GM18511 (cell line): ENCODE measurements around the gene STUB1.

Experiments
- ATAC-seq: cut with Tn5 transposase; IDR thresholded peaks from one replicate; pipeline ENCODE4 v1.9.1; 2021; ENCODE audit warnings: mild to moderate bottlenecking, moderate library complexity; ENCODE audit not compliant: unreplicated experiment

Gene STUB1

DNA sequence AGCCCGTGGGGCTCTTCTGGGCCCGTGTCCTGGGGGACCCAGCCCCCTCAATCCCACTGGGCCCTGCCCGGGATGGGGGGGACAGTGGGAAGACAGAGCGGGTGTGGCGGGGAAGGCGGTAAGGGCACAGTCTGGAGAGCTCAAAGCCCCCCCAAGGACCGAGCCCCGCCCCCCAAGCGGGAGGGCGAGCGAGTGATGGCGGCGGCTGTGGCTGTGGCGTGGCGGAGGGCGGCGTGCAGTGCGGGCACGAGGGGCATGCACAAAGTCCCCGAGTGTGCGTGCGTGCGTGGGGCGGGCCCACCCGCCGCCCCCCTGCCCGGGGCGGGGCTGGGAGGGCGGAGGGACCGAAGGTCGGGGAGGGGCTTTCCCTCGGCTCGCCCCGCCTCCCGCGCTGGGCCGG is 13.6 kb downstream of the STUB1 start:
- ATAC-seq: no peak

DNA sequence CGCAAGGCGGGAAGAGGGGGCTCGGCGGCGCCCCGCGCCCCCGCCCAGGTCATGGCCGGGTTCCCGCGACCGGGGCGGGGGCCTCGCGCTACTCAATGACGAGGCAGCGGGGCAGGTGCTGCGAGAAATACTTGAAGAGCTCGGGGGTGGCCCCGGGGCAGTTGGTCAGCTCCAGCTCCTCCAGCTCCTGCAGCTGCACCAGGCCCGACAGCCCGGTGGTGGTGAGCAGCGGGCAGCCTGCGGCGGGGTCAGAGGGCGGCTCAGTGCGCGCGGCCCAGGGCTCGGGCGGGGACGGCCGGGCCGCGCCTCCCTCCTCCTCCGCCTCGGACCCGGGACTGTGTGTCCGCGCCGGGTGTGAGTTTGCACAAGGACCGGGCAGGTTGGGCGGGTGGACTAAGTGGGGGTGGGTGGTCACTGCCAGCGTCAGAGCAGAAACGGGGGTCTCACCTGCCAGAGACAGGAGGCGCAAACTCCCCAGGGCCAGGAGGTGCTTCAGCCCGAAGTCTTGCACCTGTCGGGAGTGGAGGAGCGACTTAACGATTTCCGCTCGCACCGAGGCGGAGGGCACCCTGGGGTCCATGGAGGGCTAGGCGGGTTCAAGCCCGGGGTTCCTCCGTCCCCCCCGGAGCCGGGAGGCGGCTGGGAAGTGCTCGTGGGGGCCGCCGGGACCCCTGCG is 14.1 kb downstream of the STUB1 start:
- ATAC-seq: no peak

DNA sequence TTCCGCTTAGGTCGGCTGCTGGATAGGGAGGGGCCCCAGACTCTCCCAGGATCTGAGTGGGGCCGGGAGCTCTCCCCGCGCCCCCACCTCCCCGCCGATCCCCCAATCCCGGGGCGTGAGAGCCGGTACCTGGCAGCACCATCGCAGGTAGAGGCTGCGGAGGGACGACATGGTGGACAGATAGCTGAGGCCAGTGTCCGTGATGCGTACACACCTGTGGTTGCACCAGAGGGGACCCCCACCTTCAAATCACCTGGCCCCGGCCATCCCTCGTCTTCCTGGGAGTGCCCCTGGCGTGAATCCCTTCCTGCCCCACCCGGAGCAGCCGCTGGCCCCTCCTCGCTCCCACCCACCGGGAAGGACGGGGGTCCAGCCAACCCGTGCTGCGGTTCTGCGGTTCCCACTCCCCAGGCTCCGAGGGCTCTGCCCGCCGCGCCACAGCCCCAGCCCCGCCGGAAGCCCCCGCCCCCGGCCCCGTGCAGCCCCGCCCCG is 14.7 kb downstream of the STUB1 start:
- no peak for ATAC-seq

DNA sequence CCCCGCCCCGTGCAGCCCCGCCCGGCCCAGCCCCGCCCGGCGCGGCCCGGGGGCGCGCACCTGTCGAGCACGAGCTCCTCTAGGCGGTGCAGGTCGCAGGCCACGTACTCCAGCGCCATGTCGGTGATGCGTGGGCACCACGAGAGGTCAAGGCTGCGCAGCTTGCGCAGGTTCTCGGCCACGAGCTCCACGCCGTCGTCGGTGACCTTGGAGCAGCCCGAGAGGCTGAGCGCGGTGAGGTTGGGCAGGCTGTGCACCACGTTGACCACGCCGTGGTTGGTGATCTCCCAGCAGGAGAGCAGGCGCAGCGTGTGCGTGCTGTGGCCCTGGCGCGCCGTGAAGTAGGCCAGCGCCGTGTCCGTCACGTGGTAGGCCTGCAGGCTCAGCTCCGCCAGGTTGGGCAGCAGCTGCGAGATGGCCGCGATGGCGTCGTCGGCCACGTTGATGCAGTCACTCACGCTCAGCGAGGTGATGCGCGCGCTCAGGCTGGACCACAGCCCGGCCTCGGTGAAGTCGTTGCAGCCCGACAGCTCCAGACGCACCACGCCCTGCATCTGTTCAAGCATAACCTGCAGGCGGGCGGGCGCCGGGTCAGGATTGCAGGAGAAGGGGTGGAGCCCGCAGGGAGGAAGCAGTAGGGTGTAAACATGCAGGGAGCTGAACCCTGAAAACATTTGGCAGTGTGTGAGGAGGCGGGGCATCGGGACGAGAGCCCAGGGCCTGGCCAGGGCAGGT is 15.3 kb downstream of the STUB1 start:
- no peak for ATAC-seq

DNA sequence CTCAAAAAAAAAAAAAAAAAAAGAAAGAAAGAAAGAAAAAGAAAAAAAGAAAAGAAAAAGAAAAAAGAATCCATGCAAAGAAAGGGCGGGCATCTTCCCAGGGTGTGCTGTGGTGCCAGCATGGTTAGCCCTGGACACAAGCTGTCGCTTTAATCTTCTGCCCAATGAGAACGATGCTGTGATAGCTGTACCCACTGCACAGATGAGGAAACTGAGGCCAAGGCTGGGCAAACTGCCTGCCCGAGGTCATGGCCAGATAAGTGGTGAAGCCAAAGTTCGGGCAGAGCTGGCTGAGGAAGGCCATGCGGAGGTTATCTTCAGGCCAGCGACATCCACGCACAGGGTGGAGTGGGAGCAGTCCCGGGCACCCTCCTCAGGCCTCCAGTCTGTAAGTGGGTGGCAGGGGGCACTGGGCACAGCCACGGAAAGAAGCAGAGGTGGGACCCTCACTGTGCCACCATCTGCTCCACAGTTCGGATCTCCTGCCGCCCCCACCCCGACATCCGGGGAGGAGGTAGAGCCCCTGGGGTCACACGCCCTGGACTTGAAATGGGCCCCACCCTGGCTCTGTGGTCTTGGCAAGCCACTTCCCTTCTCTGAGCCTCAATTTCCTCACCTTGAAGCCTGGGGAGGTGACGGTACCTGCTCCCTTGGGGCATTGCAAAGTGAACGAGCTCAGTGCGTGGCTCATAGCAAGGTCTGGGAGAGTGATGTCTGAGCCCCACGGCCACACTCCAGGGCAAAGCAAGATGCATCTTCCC is 18.9 kb downstream of the STUB1 start:
- no peak for ATAC-seq

DNA sequence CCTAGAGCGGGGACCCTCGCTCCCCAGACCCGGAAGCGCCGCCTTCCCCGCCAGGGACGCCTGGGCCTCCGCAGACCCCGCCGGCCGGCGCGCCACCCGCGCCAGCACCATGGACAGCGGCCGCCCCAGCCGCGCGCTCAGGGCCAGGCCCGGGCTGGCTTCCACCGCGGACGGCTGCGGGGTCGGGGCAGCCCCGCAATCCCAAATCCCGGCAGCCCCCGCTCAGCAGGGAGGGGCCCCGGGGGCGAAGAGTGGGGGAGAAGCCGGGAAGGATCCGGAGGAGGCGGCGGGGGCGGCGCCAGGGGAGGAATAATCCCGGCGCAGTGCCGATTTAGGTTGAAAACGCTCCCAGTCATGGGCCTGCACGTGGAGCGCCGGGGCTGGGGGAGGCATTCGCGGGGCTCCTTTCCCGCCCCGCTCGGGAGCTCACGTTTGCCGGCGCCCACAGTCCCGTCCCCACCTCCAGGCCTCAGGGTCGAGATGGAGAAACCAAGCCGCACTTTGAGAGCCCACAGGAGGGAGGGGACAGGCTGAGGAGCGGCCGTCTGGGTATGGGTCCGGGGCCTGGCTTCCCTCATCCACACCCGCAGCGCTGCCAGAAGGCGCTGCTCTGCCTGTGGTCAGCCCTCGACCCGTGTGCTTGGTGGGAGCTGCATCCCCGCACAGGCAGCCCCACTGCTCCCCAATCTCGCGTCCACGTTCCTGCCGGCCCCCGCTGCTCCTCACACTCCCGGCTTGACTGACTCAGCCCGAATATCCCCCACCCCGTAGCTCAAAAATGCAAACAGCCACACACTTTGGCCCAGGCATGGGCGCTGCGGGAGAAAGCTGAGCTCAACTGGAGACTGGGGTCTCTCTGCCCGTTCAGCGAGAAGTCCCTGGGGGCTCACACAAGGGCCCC is 20.7 kb downstream of the STUB1 start:
- ATAC-seq: no peak

DNA sequence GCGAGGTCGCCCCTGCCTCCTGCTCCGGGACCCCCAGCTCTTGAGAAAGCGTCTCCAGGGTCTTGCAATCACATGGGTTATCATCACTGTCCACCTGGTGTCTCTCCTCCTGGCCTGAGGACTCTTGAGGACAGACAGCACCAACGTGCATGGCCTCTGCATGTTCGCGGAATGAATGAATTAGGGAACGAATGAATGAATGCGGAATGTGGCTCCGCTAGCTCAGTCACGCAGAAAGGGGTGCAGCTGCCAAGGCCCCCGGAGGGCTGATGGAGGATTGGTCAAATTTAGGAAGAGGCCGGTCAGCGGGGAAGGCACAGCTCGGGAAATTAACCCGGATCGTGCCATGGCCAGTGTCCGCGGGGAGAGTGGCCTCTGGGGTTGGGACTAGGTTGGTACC is 22.1 kb downstream of the STUB1 start:
- no peak for ATAC-seq

DNA sequence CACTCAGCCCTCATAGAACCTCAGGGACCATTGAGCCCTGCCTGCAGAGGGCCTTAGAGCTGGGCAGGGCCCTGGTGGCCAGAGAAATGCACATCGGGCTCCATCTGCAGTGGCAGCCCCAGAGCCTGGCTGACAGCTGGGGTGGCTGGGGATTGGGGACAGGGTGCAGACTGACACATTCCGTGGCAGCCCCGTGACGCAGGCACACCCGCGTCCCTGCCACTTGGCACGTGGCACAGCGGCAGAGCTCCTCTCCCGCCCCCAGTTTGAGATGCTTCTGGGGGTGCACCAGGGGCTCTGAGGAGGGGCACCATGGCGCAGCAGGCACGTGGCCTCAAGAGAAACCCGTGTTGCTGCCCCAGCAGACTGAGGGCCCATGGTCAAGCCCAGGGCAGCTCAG is 23.2 kb downstream of the STUB1 start:
- no peak for ATAC-seq

DNA sequence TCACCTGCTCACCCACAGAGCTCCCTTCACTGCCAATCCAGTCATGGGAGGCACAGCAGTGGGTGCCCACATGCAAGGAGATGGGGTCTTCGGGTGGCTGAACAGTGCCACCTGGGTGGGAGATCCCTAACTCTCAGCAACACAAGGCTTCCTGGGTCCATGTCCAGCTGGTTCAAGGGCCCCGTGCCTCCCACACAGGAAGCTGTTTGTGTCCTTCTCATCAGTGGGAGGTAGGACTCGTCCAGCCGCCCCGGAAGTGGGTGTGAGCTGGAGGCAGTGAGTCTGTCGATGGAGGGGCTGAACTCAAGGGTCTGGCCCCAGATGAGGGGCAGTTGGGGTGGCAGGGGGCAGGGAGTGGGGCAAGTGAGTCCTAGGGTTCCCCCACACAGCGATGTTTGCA is 23.8 kb downstream of the STUB1 start:
- no peak for ATAC-seq

DNA sequence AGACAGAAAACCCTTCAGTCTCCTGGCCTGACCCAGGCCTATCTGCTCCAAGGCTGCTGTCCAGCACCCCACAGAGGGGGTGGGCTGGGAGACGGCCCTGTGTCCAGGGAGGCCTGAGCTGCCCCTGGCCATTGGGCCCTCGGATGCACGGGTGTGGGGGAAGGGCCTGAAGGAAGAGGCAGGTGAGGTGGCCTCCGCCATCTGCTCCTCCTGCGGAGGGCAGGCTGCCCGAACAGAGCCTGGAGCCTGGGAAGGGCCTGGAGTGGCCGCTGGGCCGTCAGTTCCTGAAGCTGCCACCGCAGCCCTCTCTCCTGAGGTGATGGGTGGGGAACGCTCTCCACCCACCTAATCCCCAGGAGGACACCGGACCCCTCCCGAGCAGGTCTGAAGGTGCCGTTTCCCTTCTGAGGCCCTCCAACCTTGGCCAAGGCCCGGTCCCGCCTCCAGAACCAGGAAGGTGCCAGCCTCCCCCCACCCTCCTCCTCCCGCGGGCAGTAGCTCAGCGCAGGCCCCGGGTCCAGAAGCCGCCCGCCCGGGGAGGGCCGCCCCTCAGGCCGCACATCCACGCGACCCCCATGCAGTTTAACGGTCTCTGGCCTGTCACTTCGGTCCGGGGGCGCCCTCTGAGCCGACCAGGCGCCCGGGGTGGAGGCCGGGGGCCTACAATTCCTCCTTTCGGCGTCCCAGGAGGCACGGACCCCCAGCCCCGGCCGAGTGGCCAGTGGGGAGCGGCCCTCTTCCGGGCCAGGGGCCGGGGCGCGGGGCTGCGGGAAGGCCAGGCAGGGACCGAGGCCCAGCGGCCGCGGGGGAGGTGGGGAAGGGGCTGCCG is 24.6 kb downstream of the STUB1 start:
- ATAC-seq: no peak

DNA sequence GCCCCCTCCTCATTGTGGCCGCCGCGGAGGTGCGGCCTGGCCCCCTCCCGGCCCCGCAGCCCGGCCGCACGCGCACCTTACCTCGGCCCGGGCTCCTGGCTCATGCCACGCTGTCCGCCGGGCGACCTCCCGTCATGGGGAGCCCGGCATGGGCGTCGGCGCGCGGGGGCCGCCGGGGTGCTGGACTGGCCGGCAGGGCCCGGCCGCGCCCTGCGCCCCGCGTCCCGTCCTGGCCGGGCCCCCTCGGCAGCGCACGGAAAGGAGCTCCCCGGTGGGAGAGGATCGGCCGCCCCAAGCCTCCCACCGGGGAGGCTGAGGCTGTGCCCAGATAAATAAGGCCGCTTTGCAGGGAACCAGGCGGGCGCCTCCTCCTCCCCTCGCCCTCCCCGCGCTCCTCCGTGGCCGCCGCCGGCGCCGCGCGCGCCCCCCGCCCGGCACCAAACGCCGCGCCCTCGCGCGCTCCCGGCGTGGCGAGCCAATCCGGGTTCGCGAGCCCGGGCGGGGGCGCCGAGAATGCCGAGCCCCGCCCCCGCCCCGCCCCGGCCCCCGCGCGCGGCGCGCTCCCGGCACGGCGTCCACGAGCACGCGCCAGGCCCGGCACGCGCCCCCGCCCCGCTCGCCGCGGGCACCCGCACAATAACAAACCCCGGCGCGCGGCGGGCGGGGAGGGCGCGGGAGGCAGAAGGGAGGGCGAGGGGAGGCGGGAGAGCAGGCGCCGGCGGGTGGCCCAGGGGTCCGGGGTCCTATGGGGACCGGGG is 25.4 kb downstream of the STUB1 start, which contains the start of gene FBXL16:
FBXL16 (minus strand) TSS at position 371 of the 758 bp plus-strand sequence. CDS start 8,396 bp downstream, outside the sequence.
- no peak for ATAC-seq

DNA sequence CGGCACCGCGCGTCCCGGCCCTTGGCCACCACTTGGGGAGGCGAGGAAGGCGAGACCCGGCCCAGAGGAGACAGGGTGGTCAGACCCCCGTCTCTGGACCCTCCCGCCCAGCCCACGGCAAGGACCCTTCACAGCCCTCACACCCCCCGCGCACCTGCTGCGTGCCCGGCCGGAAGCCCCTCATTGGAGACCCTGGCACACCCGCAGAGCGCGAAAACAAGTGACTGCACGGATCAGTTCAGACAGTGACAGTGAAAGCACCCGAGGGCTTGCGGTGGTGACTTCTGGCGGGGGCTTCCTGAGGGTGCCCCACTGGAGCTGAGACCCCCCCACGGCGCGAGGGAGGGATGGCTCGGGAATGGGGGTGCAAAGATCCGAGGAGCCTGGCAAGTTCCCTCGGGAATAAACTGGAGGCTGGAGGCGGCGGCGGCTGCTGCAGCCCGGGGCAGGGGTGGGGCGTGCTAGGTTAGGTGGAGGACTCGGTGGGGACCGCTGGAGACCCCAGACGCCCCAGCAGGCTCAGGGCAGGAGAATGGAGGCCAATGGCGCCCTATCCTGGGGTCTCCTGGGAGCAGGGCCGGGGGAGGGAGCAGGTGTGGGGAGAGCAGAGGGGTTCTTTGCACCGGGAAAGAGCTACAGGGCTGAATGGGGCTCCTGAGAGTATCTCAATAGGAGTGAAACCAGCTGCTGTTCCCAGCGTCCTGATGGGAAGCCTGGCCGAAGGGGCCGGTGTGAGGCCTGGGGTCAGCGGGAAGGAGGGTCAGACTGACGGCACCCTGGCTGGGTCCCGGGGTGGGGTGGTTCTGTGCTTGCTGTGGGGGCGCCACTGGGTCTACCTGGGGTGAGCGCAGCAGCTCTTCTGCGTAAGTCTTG is 26.2 kb downstream of the STUB1 start:
- no peak for ATAC-seq

DNA sequence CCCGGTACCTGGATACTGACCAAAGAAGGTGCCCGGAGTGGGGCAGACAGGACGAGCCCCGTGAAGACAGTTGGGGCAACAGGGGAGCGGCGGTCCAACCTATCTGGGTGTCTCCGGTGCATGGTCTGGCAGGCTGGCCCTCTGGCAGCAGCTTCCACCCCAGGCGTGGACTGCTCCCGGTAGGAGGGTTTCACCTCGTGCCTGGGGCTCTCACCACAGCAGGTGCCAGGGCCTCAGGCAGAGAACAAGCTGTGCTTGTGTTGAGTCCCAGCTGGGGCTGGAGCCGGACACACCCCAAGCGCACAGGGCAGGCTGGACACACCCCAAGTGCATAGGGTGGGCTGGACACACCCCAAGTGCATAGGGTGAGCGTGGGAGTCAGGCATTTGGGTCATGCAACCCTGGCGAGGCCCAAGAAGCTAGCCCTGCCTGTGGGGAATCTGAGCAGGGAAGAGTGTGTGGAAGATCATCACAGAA is 26.9 kb downstream of the STUB1 start:
- ATAC-seq: no peak

DNA sequence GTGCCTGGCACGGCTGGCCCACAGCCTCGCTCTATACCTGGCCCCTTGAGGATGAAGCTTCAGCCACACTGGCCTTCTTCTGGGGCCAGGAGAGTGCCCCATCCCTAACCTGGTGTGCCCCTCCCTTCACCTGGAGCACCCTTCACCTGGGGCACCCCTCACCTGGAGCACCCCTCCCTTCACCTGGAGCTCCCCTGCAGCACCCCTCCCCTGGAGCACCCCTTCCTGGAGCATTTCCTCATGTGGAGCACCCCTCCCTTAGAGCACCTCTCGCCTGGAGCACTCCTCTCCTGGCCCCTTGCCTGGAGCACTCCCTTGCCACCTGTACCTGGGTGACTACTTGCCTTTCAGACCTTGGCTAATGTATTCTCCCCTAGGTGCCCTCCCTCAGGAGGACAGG is 27.8 kb downstream of the STUB1 start:
- no peak for ATAC-seq

DNA sequence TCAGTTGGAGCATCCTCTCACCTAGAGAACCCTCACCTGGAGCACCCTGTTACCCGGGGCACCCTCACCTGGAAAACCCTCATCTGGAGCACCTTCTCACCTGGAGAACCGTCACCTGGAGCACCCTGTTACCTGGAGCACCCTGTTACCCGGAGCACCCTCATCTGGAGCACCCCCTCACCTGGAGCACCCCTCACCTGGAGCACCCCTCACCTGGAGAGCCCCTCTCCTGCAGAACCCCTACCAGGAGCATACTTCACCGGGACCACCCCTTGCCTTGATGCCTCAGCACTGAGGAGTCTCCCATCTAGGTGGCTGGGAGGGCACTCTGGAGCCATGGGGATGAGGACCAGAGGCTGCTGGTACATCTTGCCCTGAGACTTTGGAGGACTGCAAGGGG is 28.7 kb downstream of the STUB1 start:
- no peak for ATAC-seq

DNA sequence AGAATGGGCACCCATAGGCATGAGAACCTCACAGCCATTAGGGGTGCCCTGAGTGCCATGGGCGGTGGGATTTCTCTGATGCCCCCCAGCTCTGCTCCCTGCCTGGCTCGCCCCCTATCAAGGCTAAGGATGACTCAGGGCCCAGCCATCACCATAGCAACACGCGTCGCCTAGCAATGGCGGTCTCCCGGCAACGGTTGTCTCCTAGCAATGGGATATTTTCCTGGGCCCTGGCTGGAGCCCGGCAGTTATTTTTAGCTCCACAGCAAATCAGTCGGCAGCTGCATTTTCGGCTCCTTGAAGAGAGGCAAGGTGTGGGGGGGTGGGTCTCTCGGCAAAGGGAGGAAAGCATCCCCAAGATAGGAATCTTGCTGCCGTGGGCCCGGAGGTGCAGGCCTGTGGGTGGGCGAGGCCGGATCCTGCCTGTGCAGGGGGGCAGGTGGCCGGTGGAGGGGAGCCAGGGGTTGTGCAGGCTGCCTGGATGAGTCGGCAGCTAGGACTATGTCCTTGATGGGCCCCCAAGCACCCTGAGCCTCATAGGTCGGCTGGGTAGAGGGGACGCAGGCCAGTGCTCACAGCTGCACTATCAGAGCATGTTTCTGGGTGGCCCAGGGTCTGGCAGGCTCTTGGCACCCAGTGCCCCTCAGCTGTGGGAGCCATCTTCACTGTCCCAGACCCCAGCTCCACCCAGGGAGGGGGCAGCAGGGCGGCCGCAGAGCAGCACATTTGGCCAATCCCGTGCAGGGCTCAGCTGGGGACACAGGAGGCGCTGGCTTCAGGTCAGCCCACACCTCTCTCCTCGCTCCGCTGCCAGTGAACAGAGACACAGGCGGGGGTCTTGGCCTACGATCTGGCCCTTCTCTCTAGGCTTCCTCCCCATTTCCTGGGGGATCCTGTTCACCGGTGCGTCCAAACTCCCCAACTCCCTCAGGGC is 29.6 kb downstream of the STUB1 start:
- ATAC-seq: no peak
